ENCODE measurements around the gene NXNL1.

- no peak for TF ChIP-seq POLR2A (IDR thresholded peaks at IDR 0.05; ENCODE audit: low read length)
- TF ChIP-seq GATA1 (IDR thresholded peaks at IDR 0.05; ENCODE audit: low read depth, low read length), result no peak
Observed at GRCh38 chr19:17415121-17415520, 45.6 kb downstream of the NXNL1 start.

All from erythroblast (primary cell).